Spleen (tissue), 7 donors: Measurements from ENCODE around the gene ALAS2.

Experiments
- POLR2A ChIP-seq, 3 donors: fragments of 450-650 bp; IDR thresholded peaks; one replicate each; pipeline ENCODE4 v1.5.1; 2017; ENCODE audit warnings: antibody characterized with exemption in 3 of 3, mild to moderate bottlenecking in 1 of 3
- POLR2AphosphoS5 ChIP-seq, 3 donors: sonication (generic); formaldehyde crosslinking; IDR thresholded peaks; one replicate each; pipeline ENCODE4 v1.5.1; 2017; ENCODE audit warnings: antibody characterized with exemption in 3 of 3
- TF ChIP-seq, protein P1 (sequence below), 11 experiments: fragments of 200-600 bp in 7 of 11; fragments of 450-650 bp in 4 of 11; sonication (generic) in 4 of 11; IDR thresholded peaks in 8 of 11; conservative IDR thresholded peaks in 3 of 11; 1 replicate in 7 of 11; 2 replicates in 4 of 11; pipeline versions ENCODE4 v1.4.0 to v1.8.0; 2016 to 2021; ENCODE audit warnings: antibody characterized with exemption in 11 of 11, inconsistent platforms in 4 of 11, mild to moderate bottlenecking in 1 of 11
- donor health status: DM: no; HTN: no; CAD: no; lungs with moderate emphysema.
- donor health status: DM: no; HTN: no; CAD: no.
- donor health status: DM: no; HTN: no; CAD: no.

DNA sequence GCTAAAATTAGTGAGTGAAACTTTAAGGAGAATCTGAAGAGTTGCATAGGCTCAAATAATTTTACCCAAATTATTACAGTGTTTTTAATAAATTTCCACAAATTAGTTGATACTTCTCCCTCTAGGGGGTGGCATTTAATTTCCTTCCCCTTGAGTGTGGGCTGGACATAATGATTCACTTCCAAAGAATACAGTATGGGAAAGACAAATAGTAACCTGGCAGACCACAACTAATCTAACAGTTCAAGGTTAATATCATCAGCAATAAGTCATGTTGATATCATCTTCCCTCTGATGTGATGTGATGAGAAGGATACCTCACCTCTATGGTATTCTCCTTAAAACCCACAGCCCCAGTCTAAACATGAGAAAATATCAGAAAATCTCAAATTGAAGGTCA is 52.3 kb downstream of the ALAS2 start:
- TF ChIP-seq POLR2AphosphoS5 (IDR thresholded peaks at IDR 0.05) (no peak), POLR2A (IDR thresholded peaks at IDR 0.05) (no peak)
- TF ChIP-seq, protein P1, sequence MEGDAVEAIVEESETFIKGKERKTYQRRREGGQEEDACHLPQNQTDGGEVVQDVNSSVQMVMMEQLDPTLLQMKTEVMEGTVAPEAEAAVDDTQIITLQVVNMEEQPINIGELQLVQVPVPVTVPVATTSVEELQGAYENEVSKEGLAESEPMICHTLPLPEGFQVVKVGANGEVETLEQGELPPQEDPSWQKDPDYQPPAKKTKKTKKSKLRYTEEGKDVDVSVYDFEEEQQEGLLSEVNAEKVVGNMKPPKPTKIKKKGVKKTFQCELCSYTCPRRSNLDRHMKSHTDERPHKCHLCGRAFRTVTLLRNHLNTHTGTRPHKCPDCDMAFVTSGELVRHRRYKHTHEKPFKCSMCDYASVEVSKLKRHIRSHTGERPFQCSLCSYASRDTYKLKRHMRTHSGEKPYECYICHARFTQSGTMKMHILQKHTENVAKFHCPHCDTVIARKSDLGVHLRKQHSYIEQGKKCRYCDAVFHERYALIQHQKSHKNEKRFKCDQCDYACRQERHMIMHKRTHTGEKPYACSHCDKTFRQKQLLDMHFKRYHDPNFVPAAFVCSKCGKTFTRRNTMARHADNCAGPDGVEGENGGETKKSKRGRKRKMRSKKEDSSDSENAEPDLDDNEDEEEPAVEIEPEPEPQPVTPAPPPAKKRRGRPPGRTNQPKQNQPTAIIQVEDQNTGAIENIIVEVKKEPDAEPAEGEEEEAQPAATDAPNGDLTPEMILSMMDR (IDR thresholded peaks at IDR 0.05 in 8 of 11, conservative IDR thresholded peaks at IDR 0.05 in 3 of 11), result no peak
